NB4 (cell line): ENCODE data around the gene FREY1.

ENCODE experiments used
- MYC ChIP-seq: IDR thresholded peaks from 2 replicates; pipeline ENCODE4 v1.6.1; 2011; ENCODE audit warnings: low read depth, low read length
- POLR2A ChIP-seq: IDR thresholded peaks from 2 replicates; pipeline ENCODE4 v1.6.1; 2011; ENCODE audit warnings: mild to moderate bottlenecking; ENCODE audit not compliant: insufficient read length; ENCODE audit errors: extremely low read depth
- TF ChIP-seq, protein P1 (sequence below): IDR thresholded peaks from one replicate; pipeline ENCODE4 v1.5.1; 2012; ENCODE audit warnings: low read depth, low read length
- TF ChIP-seq, protein P2 (sequence below): IDR thresholded peaks from 2 replicates; pipeline ENCODE4 v1.6.1; 2011; ENCODE audit warnings: low read depth, low read length

DNA sequence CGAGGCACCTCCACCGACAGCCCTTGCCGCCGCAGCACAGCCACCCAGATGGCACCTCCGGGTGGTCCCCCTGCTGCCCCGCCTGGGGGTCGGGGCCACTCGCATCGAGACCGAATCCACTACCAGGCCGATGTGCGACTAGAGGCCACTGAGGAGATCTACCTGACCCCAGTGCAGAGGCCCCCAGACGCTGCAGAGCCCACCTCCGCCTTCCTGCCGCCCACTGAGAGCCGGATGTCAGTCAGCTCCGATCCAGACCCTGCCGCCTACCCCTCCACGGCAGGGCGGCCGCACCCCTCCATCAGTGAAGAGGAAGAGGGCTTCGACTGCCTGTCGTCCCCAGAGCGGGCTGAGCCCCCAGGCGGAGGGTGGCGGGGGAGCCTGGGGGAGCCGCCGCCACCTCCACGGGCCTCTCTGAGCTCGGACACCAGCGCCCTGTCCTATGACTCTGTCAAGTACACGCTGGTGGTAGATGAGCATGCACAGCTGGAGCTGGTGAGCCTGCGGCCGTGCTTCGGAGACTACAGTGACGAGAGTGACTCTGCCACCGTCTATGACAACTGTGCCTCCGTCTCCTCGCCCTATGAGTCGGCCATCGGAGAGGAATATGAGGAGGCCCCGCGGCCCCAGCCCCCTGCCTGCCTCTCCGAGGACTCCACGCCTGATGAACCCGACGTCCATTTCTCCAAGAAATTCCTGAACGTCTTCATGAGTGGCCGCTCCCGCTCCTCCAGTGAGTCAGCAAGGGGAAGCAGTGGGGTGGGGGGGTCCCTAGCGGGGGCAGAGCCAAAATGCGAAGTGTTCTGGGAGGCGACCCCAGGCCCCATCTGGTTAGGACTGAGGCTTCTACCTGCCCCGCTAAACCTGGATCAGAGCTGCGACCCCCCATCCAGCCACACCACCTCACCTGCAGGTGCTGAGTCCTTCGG is 4.4 kb downstream of the FREY1 start:
- TF ChIP-seq, protein P1, sequence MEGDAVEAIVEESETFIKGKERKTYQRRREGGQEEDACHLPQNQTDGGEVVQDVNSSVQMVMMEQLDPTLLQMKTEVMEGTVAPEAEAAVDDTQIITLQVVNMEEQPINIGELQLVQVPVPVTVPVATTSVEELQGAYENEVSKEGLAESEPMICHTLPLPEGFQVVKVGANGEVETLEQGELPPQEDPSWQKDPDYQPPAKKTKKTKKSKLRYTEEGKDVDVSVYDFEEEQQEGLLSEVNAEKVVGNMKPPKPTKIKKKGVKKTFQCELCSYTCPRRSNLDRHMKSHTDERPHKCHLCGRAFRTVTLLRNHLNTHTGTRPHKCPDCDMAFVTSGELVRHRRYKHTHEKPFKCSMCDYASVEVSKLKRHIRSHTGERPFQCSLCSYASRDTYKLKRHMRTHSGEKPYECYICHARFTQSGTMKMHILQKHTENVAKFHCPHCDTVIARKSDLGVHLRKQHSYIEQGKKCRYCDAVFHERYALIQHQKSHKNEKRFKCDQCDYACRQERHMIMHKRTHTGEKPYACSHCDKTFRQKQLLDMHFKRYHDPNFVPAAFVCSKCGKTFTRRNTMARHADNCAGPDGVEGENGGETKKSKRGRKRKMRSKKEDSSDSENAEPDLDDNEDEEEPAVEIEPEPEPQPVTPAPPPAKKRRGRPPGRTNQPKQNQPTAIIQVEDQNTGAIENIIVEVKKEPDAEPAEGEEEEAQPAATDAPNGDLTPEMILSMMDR: no peak
- TF ChIP-seq POLR2A (no peak), MYC (no peak)
- TF ChIP-seq, protein P2, sequence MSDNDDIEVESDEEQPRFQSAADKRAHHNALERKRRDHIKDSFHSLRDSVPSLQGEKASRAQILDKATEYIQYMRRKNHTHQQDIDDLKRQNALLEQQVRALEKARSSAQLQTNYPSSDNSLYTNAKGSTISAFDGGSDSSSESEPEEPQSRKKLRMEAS: no peak
